Right lobe of liver (tissue), 4 donors: ENCODE measurements around the gene FBXL19.

ENCODE experiments used
- POLR2A ChIP-seq: fragments of 450-650 bp; IDR thresholded peaks from one replicate; pipeline ENCODE4 v1.6.1; 2017; ENCODE audit warnings: antibody characterized with exemption, mild to moderate bottlenecking
- TF ChIP-seq, protein P1 (sequence below), 4 donors: fragments of 200-600 bp in 3 of 4; fragments of 450-650 bp in 1 of 4; IDR thresholded peaks; one replicate each; pipeline versions ENCODE4 v1.5.1 to v1.8.0; 2016 to 2022; ENCODE audit warnings: antibody characterized with exemption in 4 of 4, mild to moderate bottlenecking in 2 of 4
- donor health status: DM: no; HTN: no; CAD: no.
- donor health status: DM: no; HTN: no; CAD: no.
- donor health status: DM: no; HTN: yes; CAD: no.

DNA sequence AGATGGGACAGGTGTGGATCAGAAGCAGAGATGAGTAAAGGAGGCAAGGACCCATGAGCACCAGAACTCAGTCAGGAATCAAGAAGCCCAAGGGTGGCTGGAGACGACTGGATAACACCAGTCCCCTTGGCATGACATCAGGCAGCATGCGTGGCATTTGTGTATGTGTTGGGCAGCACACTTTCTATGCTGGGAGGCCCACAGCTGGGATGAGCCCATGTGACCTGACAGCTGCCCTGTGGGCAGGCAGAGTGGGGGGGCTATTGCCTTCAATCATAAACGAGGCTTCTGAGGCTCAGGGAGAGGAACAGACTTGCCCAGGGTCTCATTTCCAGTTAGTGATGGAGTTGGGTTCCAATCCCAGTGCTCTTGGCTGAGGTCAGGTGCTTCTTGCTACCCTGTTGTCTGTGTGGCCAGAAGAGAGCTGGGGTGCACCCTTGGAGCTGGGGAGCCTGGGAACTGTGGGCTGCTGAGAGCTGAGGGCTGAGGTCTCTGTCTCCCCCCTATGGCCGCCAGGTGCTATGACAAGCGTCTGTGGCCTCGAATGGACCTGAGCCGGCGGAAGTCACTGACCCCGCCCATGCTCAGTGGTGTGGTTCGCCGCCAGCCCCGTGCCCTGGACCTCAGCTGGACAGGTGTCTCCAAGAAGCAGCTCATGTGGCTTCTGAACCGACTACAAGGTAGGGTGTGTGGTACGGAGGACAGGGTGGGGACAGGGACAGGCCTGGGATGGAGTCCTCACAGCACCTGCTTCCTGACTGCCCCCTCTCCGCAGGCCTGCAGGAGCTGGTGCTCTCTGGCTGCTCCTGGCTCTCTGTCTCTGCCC, 18.4 kb downstream of the FBXL19 start:
- TF ChIP-seq, protein P1, sequence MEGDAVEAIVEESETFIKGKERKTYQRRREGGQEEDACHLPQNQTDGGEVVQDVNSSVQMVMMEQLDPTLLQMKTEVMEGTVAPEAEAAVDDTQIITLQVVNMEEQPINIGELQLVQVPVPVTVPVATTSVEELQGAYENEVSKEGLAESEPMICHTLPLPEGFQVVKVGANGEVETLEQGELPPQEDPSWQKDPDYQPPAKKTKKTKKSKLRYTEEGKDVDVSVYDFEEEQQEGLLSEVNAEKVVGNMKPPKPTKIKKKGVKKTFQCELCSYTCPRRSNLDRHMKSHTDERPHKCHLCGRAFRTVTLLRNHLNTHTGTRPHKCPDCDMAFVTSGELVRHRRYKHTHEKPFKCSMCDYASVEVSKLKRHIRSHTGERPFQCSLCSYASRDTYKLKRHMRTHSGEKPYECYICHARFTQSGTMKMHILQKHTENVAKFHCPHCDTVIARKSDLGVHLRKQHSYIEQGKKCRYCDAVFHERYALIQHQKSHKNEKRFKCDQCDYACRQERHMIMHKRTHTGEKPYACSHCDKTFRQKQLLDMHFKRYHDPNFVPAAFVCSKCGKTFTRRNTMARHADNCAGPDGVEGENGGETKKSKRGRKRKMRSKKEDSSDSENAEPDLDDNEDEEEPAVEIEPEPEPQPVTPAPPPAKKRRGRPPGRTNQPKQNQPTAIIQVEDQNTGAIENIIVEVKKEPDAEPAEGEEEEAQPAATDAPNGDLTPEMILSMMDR (IDR thresholded peaks at IDR 0.05), result peak; percentile 79 to 93 (median 86)
- TF ChIP-seq POLR2A, result no peak
